ENCODE results near the gene TNF.
A peak's percentile ranks its signal among the peaks of the same experiment; 100 is the strongest.

The TNF gene

GRCh38 chr6:31535538-31536324 lies 39.6 kb upstream of the TNF start:
- no peak for TF ChIP-seq POLR2A (IDR thresholded peaks at IDR 0.05; ENCODE audit: low read length)
- no peak for TF ChIP-seq GATA1 (IDR thresholded peaks at IDR 0.05; ENCODE audit: low read depth, low read length)

GRCh38 chr6:31538805-31539400 lies 36.5 kb upstream of the TNF start:
- no peak for DNase-seq
- no peak for TF ChIP-seq GATA1 (IDR thresholded peaks at IDR 0.05; ENCODE audit: low read depth, low read length)
- no peak for TF ChIP-seq POLR2A (IDR thresholded peaks at IDR 0.05; ENCODE audit: low read length)

More at GRCh38 chr6:31535538-31536324, 39.6 kb upstream of the TNF start:
- DNase-seq: no peak

GRCh38 chr6:31540640-31541039 lies 34.7 kb upstream of the TNF start:
- DNase-seq: no peak
- TF ChIP-seq GATA1 (IDR thresholded peaks at IDR 0.05; ENCODE audit: low read depth, low read length): no peak
- no peak for TF ChIP-seq POLR2A (IDR thresholded peaks at IDR 0.05; ENCODE audit: low read length)

GRCh38 chr6:31541059-31541657 lies 34.2 kb upstream of the TNF start:
- DNase-seq: peak; percentile 79 to 83
- no peak for TF ChIP-seq GATA1 (IDR thresholded peaks at IDR 0.05; ENCODE audit: low read depth, low read length)
- TF ChIP-seq POLR2A (IDR thresholded peaks at IDR 0.05; ENCODE audit: low read length): no peak

GRCh38 chr6:31541658-31542521 lies 33.5 kb upstream of the TNF start, which contains the start of gene DDX39B:
DDX39B (minus strand) TSS chr6:31542003; CDS start chr6:31540532, 1,471 bp downstream.
- no peak for TF ChIP-seq GATA1 (IDR thresholded peaks at IDR 0.05; ENCODE audit: low read depth, low read length)
- peak; percentile 98 for TF ChIP-seq POLR2A (IDR thresholded peaks at IDR 0.05; ENCODE audit: low read length)
- DNase-seq: peak; percentile 98

- no peak for DNase-seq
- TF ChIP-seq POLR2A (IDR thresholded peaks at IDR 0.05; ENCODE audit: low read length): no peak
- TF ChIP-seq GATA1 (IDR thresholded peaks at IDR 0.05; ENCODE audit: low read depth, low read length): no peak
These were observed 31.7 kb upstream of the TNF start for GRCh38 chr6:31543639-31544038.

- no peak for DNase-seq
- no peak for TF ChIP-seq GATA1 (IDR thresholded peaks at IDR 0.05; ENCODE audit: low read depth, low read length)
These were observed 30.7 kb upstream of the TNF start for GRCh38 chr6:31544676-31545075.

- no peak for TF ChIP-seq GATA1 (IDR thresholded peaks at IDR 0.05; ENCODE audit: low read depth, low read length)
- no peak for TF ChIP-seq POLR2A (IDR thresholded peaks at IDR 0.05; ENCODE audit: low read length)
- DNase-seq: no peak
These were observed 30.1 kb upstream of the TNF start for GRCh38 chr6:31545291-31545690.

- DNase-seq: peak; percentile 83 to 90
- no peak for TF ChIP-seq GATA1 (IDR thresholded peaks at IDR 0.05; ENCODE audit: low read depth, low read length)
- no peak for TF ChIP-seq POLR2A (IDR thresholded peaks at IDR 0.05; ENCODE audit: low read length)
These were observed 28.9 kb upstream of the TNF start, which contains the start of gene ATP6V1G2 for GRCh38 chr6:31546339-31546957. ATP6V1G2 (minus strand) TSS chr6:31546608; CDS start chr6:31546559, 49 bp downstream.

- no peak for TF ChIP-seq GATA1 (IDR thresholded peaks at IDR 0.05; ENCODE audit: low read depth, low read length)
- peak; percentile 65 for TF ChIP-seq POLR2A (IDR thresholded peaks at IDR 0.05; ENCODE audit: low read length)
- DNase-seq: peak; percentile 96 to 97
These were observed 28.2 kb upstream of the TNF start, which contains the start of gene NFKBIL1 for GRCh38 chr6:31546958-31547726. NFKBIL1 (plus strand) TSS chr6:31547608; CDS start chr6:31547695, 87 bp downstream.

- DNase-seq: no peak
- peak; percentile 29 for TF ChIP-seq POLR2A (IDR thresholded peaks at IDR 0.05; ENCODE audit: low read length)
- TF ChIP-seq GATA1 (IDR thresholded peaks at IDR 0.05; ENCODE audit: low read depth, low read length): no peak
These were observed 27.4 kb upstream of the TNF start for GRCh38 chr6:31547727-31548543.

- TF ChIP-seq POLR2A (IDR thresholded peaks at IDR 0.05; ENCODE audit: low read length): no peak
- no peak for TF ChIP-seq GATA1 (IDR thresholded peaks at IDR 0.05; ENCODE audit: low read depth, low read length)
These were observed 26.9 kb upstream of the TNF start for GRCh38 chr6:31548544-31548873.

GRCh38 chr6:31551371-31551770 lies 24.0 kb upstream of the TNF start:
- peak; percentile 51 to 52 for DNase-seq

More at GRCh38 chr6:31548544-31548873, 26.9 kb upstream of the TNF start:
- no peak for DNase-seq

Measured in erythroblast (primary cell).